ENCODE data around the gene TAF15. TPM values are rescaled to one million over a fixed set of nuclear protein-coding genes. Genes with fewer than 3 reads are reported as not detected.

TAF15 gene
- total and polyA plus RNA-seq, 2 donors (not counting 1 experiment from before 2014, with no cell fraction given), result 51.0 to 246 TPM

DNA sequence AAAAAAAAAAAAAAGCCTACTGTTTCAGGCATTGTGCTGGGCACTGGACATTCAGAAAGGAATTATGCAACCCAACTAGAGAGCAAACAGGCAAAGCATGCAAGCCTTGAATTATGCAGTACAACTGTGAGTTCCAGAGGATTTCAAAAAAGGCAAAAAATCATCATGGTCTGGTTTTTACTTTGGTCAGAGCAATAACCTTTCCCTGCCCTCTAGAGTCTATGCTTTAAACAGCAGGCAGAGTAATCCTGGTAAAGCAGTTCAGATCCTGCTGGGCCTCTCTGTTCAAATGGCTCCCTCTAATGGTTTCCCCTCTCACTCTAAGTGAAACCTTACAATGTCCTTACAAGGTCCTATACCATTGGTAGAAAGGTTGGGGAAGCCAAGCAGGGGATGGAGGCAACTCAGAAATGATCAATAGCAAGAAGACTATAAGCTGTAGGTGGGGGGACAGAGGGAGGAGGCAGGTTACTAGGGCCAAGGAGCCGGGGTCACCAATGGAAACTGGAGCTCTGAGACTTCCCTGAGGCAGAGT, 4.6 kb upstream of the TAF15 start:
- H3K27ac ChIP-seq (ENCODE audit: low read length in 2 of 2), result no peak overlapping the region
- H3K4me1 ChIP-seq (ENCODE audit: control insufficient read depth in 2 of 2, insufficient read depth in 2 of 2, low read length in 2 of 2), result peaks cover 27 to 32% of the 10 kb centered on the region in 2 donors
- TF ChIP-seq, protein P1, sequence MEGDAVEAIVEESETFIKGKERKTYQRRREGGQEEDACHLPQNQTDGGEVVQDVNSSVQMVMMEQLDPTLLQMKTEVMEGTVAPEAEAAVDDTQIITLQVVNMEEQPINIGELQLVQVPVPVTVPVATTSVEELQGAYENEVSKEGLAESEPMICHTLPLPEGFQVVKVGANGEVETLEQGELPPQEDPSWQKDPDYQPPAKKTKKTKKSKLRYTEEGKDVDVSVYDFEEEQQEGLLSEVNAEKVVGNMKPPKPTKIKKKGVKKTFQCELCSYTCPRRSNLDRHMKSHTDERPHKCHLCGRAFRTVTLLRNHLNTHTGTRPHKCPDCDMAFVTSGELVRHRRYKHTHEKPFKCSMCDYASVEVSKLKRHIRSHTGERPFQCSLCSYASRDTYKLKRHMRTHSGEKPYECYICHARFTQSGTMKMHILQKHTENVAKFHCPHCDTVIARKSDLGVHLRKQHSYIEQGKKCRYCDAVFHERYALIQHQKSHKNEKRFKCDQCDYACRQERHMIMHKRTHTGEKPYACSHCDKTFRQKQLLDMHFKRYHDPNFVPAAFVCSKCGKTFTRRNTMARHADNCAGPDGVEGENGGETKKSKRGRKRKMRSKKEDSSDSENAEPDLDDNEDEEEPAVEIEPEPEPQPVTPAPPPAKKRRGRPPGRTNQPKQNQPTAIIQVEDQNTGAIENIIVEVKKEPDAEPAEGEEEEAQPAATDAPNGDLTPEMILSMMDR (IDR thresholded peaks at IDR 0.05), result peak; percentile 64
- no peak for TF ChIP-seq EZH2 (IDR thresholded peaks at IDR 0.05; ENCODE audit: borderline replicate concordance, insufficient read depth, low read depth, low read length, poor library complexity, severe bottlenecking)
- POLR2A ChIA-PET, result interaction anchor here (0.7 to 1.5 kb wide), 5 partner anchors 9 to 40 kb away, joined by 3 to 11 read pairs (median 8); partner anchors contain the start of gene MMP28
- H3K9me3 Mint-ChIP-seq (ENCODE audit: insufficient read depth), result no peaks in the 10 kb centered on the region
- no peaks in the 10 kb centered on the region for H3K27me3 Mint-ChIP-seq
- peaks cover 3% of the 10 kb centered on the region for H4K20me1 ChIP-seq (ENCODE audit: control insufficient read depth, insufficient read depth, low read length, poor library complexity, severe bottlenecking)
- H3K4me3 ChIP-seq (ENCODE audit: control extremely low read depth in 1 of 5, extremely low read depth in 1 of 5, insufficient read depth in 1 of 5, low read depth in 2 of 5, low read length in 4 of 5), result no peak overlapping the region
- no peaks in the 10 kb centered on the region for H3K9me3 ChIP-seq (ENCODE audit: control extremely low read depth in 1 of 3, control insufficient read depth in 2 of 3, insufficient read depth in 1 of 3, low read length in 2 of 3)
- no peak overlapping the region for H3K4me3 Mint-ChIP-seq
- CTCF ChIA-PET, result interaction anchor here (0.6 to 8.7 kb wide), 12 partner anchors 9 to 281 kb away, joined by 3 to 349 read pairs (median 4); partner anchors contain the start of genes C17orf50 and MMP28
- no peak overlapping the region for H3K4me2 ChIP-seq (replicated peaks; ENCODE audit: low read depth, low read length, poor library complexity, severe bottlenecking)
- WGBS (ENCODE audit: insufficient coverage), result no CpG with 5 or more reads among the region's 1 CpG
- no peaks in the 10 kb centered on the region for H3K27me3 ChIP-seq (replicated peaks in 1 of 4; ENCODE audit: control extremely low read depth in 1 of 4, control insufficient read depth in 3 of 4, insufficient read depth in 4 of 4, low read length in 3 of 4)
- peak; percentile 21 for ATAC-seq (ENCODE audit: low read depth)
- intact Hi-C loops (cut with micrococcal nuclease), result loop anchor here (1.0 to 10.0 kb wide), 3 partner anchors 40 to 562 kb away; partner anchors contain the start of gene SLFN5
- peak; percentile 73 for DNase-seq
- H3K4me1 Mint-ChIP-seq, result peaks cover 35% of the 10 kb centered on the region
- H3K79me2 ChIP-seq (ENCODE audit: control insufficient read depth, insufficient read depth, low read length), result peaks cover 4% of the 10 kb centered on the region
- no peaks in the 10 kb centered on the region for H3K36me3 ChIP-seq (replicated peaks in 1 of 2; ENCODE audit: control extremely low read depth in 1 of 2, control insufficient read depth in 1 of 2, extremely low read depth in 1 of 2, insufficient read depth in 2 of 2, low read length in 1 of 2)
- no peak overlapping the region for H2AFZ ChIP-seq (ENCODE audit: insufficient read depth, low read depth, low read length, poor library complexity, severe bottlenecking)
- H3K27ac Mint-ChIP-seq, result no peak overlapping the region
- H3K9ac ChIP-seq (ENCODE audit: low read length), result no peak overlapping the region

Data from B cell (primary cell).